Fibroblast of the aortic adventitia (primary cell): Measurements from ENCODE around the gene ANG. TPM values are rescaled to one million over a fixed set of nuclear protein-coding genes. Genes with fewer than 3 reads are reported as not detected.

Experiments used
- DNase-seq: peaks from one replicate; pipeline ENCODE4 v3.0.0-alpha.2; 2010; ENCODE audit warnings: low read depth
- H3K4me3 ChIP-seq: 2 replicates; pipeline ENCODE4 v1.5.1; 2011; ENCODE audit warnings: low read depth, mild to moderate bottlenecking, control low read depth, low read length, moderate library complexity
- small RNA-seq: library from RNA; depleted of rRNA; stranded (forward); fragments of <200 nt; gene quantifications from one replicate; pipeline ENCODE3, GENCODE V24; 2012
- total RNA-seq: library from RNA; depleted of rRNA; stranded (reverse); fragments of >200 nt; gene quantifications from 2 replicates; pipeline ENCODE4 v1.2.3, GENCODE V29; 2012; ENCODE audit warnings: low replicate concordance
- TF ChIP-seq, protein P1 (sequence below): IDR thresholded peaks from 2 replicates; pipeline ENCODE4 v1.5.1; 2011; ENCODE audit warnings: mild to moderate bottlenecking, low read length, control low read depth, inconsistent platforms; ENCODE audit not compliant: insufficient read depth

The ANG gene
- total RNA-seq, 1 donor, result 4.8 TPM

- DNase-seq, result no peak
- H3K4me3 ChIP-seq, result no peak overlapping the region
- TF ChIP-seq, protein P1, sequence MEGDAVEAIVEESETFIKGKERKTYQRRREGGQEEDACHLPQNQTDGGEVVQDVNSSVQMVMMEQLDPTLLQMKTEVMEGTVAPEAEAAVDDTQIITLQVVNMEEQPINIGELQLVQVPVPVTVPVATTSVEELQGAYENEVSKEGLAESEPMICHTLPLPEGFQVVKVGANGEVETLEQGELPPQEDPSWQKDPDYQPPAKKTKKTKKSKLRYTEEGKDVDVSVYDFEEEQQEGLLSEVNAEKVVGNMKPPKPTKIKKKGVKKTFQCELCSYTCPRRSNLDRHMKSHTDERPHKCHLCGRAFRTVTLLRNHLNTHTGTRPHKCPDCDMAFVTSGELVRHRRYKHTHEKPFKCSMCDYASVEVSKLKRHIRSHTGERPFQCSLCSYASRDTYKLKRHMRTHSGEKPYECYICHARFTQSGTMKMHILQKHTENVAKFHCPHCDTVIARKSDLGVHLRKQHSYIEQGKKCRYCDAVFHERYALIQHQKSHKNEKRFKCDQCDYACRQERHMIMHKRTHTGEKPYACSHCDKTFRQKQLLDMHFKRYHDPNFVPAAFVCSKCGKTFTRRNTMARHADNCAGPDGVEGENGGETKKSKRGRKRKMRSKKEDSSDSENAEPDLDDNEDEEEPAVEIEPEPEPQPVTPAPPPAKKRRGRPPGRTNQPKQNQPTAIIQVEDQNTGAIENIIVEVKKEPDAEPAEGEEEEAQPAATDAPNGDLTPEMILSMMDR, result no peak
Observed at GRCh38 chr14:20742132-20742531, 53.6 kb downstream of the ANG start.

GRCh38 chr14:20743556-20743955 is 55.0 kb downstream of the ANG start:
- TF ChIP-seq, protein P1, result no peak
- H3K4me3 ChIP-seq, result no peak overlapping the region
- no peak for DNase-seq

Small RNA genes lying within 50 kb of the gene (small RNA-seq; reads per million reads assigned to genes)
- not detected for gene RF00019

Other genes starting within 250 kb of the ANG start
- 31.2 and 45.6 TPM in 2 replicates for gene OSGEP, start 234.0 kb upstream of the ANG start, total RNA-seq
- gene APEX1, start 233.5 kb upstream of the ANG start, total RNA-seq, result 58.8 and 358 TPM in 2 replicates
- gene PIP4P1, start 227.3 kb upstream of the ANG start, total RNA-seq, result 23.7 and 25.3 TPM in 2 replicates
- gene PNP, start 219.4 kb upstream of the ANG start, total RNA-seq, result 14.7 and 39.2 TPM in 2 replicates
- gene RNASE10, start 183.2 kb upstream of the ANG start, total RNA-seq, result 0.25 TPM in 1 of 2 replicates, not detected in the other
- gene RNASE9, start 127.7 kb upstream of the ANG start, total RNA-seq, result not detected in 2 replicates
- not detected in 2 replicates for gene RNASE11, start 100.8 kb upstream of the ANG start, total RNA-seq
- gene RNASE12, start 97.4 kb upstream of the ANG start, total RNA-seq, result not detected in 2 replicates
- not detected in 2 replicates for gene OR6S1, start 47.1 kb upstream of the ANG start, total RNA-seq
- 4.8 and 24.1 TPM in 2 replicates for gene RNASE4, start 4.2 kb upstream of the ANG start, total RNA-seq
- not detected in 2 replicates for gene EDDM3A, start 57.1 kb downstream of the ANG start, total RNA-seq
- gene EDDM3B, start 79.6 kb downstream of the ANG start, total RNA-seq, result not detected in 2 replicates
- not detected in 2 replicates for gene RNASE6, start 92.5 kb downstream of the ANG start, total RNA-seq
- 1.7 TPM in 1 of 2 replicates, not detected in the other for gene RNASE1, start 114.1 kb downstream of the ANG start, total RNA-seq
- gene RNASE3, start 202.6 kb downstream of the ANG start, total RNA-seq, result not detected in 2 replicates